ENCODE measurements around the gene SYNE1.

DNA sequence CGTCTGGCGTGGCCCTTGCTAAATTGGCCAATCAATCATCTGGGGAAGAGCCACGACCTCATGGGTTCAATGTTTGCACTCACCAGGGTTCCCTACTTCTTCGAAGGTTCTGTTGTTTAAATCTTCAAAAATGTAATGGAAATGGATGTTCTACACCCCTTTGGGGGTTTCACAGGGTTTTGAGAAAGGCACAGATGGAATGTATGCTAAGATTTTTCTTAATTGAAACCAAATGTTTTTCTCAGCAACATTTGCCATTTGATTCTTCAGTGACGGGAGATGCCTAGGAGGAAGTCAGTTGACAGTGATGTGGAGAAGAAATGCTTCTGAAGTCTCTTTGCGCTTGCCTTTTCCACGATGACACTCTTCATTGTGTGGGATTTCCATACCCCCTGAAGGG lies 517.3 kb downstream of the SYNE1 start:
- TF ChIP-seq, protein P1, sequence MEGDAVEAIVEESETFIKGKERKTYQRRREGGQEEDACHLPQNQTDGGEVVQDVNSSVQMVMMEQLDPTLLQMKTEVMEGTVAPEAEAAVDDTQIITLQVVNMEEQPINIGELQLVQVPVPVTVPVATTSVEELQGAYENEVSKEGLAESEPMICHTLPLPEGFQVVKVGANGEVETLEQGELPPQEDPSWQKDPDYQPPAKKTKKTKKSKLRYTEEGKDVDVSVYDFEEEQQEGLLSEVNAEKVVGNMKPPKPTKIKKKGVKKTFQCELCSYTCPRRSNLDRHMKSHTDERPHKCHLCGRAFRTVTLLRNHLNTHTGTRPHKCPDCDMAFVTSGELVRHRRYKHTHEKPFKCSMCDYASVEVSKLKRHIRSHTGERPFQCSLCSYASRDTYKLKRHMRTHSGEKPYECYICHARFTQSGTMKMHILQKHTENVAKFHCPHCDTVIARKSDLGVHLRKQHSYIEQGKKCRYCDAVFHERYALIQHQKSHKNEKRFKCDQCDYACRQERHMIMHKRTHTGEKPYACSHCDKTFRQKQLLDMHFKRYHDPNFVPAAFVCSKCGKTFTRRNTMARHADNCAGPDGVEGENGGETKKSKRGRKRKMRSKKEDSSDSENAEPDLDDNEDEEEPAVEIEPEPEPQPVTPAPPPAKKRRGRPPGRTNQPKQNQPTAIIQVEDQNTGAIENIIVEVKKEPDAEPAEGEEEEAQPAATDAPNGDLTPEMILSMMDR (IDR thresholded peaks at IDR 0.05; ENCODE audit: insufficient read depth, low read length): no peak
- TF ChIP-seq, protein P2, sequence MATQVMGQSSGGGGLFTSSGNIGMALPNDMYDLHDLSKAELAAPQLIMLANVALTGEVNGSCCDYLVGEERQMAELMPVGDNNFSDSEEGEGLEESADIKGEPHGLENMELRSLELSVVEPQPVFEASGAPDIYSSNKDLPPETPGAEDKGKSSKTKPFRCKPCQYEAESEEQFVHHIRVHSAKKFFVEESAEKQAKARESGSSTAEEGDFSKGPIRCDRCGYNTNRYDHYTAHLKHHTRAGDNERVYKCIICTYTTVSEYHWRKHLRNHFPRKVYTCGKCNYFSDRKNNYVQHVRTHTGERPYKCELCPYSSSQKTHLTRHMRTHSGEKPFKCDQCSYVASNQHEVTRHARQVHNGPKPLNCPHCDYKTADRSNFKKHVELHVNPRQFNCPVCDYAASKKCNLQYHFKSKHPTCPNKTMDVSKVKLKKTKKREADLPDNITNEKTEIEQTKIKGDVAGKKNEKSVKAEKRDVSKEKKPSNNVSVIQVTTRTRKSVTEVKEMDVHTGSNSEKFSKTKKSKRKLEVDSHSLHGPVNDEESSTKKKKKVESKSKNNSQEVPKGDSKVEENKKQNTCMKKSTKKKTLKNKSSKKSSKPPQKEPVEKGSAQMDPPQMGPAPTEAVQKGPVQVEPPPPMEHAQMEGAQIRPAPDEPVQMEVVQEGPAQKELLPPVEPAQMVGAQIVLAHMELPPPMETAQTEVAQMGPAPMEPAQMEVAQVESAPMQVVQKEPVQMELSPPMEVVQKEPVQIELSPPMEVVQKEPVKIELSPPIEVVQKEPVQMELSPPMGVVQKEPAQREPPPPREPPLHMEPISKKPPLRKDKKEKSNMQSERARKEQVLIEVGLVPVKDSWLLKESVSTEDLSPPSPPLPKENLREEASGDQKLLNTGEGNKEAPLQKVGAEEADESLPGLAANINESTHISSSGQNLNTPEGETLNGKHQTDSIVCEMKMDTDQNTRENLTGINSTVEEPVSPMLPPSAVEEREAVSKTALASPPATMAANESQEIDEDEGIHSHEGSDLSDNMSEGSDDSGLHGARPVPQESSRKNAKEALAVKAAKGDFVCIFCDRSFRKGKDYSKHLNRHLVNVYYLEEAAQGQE (IDR thresholded peaks at IDR 0.05; ENCODE audit: insufficient replicate concordance, low read depth): no peak
- TF ChIP-seq POLR2AphosphoS5 (IDR thresholded peaks at IDR 0.05; ENCODE audit: low read depth): no peak
- TF ChIP-seq GABPA (IDR thresholded peaks at IDR 0.05; ENCODE audit: low read depth): no peak

Measured in HL-60 (cell line).